Activated CD8-positive, alpha-beta memory T cell treated with anti-CD3 and anti-CD28 coated beads for 4 hours (primary cell): ENCODE results near the gene FHOD3.
"Not testable (repeated sequence)": the region's sequence is repeated elsewhere in the genome, so short reads cannot be mapped to it uniquely, and the experiment has no call there.

Experiments used
- DNase-seq, 2 donors: peaks; one replicate each; pipeline ENCODE4 v3.0.0-alpha.2; 2020; ENCODE audit warnings: low read depth in 2 of 2

The FHOD3 gene

GRCh38 chr18:36745219-36745975 is 447.9 kb downstream of the FHOD3 start:
- DNase-seq = no peak

GRCh38 chr18:36752929-36753865 is 455.7 kb downstream of the FHOD3 start:
- no peak for DNase-seq

GRCh38 chr18:36756242-36756641 is 458.7 kb downstream of the FHOD3 start:
- DNase-seq = no peak

GRCh38 chr18:36757081-36757480 is 459.6 kb downstream of the FHOD3 start:
- no peak for DNase-seq

DNA sequence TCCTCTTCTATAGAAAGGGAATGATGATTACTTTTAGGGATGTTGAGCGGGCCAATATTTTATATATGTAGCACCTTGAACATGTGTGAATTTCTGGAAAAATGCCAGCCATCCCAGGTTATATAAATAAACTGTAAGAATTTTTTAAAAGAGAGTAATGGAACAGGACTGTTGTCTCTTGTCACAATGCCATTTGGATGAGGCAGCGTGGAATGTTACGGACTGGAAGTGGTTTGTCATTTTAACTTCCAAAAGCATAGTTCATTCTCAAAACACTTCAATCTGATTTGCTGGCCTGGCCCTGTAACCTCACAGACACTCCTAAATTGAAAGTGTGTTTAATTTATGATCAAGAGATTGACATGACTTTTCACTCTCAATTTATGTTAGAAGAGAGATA is 460.5 kb downstream of the FHOD3 start:
- no peak for DNase-seq

GRCh38 chr18:36758623-36759022 is 461.1 kb downstream of the FHOD3 start:
- no peak for DNase-seq

DNA sequence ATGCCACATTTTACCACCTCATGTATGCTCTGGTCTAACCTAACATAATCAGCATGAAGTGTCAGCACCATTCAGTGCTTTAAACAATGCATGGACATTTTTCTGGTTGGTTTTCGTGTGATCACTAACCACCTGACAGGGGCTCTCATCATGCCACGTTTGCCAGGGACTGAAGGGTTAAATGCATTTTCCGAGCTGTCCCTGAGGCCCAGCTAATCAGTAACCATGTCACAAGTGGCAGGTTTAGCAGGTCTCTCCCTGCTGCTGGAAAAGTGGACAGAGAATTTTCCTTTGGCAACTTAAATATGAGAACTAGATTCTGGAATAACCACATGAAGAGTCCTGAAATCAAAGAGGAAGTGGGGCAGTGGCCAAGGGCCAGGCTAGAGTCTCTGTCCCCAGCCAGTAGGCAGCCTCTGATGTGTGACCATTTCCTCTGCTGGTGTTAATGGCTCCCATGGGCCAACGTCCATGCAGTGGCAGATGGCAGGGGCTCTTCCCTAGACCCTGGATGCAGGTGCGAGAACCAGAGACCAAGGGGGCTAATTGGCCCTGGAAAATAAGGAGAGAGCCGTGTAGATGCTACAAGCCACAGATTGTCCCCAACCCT is 461.8 kb downstream of the FHOD3 start:
- no peak for DNase-seq

GRCh38 chr18:36760598-36760997 is 463.1 kb downstream of the FHOD3 start:
- no peak for DNase-seq

DNA sequence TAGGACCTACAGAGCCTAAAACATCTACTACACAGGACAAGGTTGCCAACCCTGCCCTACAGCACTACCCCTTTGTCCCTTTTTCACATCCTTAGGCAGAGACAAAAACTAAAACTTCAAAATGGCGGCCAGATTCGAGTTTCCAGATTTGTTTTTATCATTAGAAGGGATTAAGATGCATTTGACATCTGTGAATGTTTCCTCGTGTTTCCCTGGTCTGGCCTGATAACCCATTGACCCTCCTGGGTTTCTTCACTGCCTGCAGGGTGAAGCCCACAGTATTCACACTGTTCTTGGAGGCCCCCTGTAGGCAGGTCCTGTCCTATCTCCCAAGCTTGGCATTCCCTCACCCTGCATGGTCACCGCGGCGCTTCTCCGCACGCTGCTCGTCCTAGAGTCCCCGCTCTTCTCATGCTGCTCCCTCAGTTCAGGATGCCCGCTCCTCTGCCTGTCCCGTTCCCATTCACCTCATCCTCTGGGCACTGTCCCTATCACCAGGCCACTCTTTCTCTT is 463.7 kb downstream of the FHOD3 start:
- DNase-seq = no peak

GRCh38 chr18:36762074-36762473 is 464.6 kb downstream of the FHOD3 start:
- DNase-seq = no peak

DNA sequence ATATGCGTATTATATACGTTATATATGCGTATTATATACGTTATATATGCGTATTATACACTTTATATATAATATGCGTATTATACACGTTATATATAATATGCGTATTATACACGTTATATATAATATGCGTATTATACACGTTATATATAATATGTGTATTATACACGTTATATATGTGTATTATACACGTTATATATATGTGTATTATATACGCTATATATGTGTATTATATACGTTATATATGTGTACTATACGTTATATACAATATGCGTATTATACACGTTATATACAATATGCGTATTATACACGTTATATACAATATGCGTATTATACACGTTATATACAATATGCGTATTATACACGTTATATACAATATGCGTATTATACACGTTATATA is 465.5 kb downstream of the FHOD3 start:
- not testable (repeated sequence) for DNase-seq

DNA sequence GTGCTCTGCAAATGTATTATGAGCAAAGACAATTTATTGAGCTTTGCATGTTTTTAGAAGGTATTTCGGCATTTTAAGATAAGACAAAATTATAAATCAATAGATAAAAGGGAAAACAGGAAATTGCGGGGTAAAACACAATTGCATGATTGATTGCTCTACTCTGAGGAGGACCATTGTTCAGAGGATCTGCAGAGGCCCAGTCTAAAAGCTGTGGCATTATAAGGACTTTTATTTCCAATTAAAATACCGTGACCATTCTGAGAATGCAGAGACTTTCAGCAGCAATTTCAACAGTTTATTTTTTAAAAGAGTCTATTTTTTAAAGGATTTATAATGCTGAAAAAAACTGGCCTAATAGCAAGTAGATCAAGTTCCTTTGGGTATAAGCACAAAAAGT is 469.3 kb downstream of the FHOD3 start:
- DNase-seq = no peak

DNA sequence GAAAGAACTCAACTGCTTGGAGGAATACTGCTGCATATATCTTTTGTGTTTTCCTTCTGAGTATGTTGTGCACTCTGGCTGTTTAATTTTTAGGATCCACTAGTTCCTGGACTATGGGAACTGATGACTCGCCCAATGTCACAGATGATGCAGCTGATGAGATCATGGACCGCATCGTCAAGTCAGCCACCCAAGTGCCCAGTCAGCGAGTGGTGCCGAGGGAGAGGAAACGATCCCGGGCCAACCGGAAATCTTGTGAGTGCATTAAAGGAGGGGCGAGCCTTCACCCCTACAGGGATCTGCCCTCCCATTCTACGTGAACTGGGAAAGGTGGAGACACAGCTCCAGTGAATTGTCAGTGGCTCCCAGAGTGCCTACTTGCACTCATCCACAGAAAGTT is 471.7 kb downstream of the FHOD3 start:
- no peak for DNase-seq

DNA sequence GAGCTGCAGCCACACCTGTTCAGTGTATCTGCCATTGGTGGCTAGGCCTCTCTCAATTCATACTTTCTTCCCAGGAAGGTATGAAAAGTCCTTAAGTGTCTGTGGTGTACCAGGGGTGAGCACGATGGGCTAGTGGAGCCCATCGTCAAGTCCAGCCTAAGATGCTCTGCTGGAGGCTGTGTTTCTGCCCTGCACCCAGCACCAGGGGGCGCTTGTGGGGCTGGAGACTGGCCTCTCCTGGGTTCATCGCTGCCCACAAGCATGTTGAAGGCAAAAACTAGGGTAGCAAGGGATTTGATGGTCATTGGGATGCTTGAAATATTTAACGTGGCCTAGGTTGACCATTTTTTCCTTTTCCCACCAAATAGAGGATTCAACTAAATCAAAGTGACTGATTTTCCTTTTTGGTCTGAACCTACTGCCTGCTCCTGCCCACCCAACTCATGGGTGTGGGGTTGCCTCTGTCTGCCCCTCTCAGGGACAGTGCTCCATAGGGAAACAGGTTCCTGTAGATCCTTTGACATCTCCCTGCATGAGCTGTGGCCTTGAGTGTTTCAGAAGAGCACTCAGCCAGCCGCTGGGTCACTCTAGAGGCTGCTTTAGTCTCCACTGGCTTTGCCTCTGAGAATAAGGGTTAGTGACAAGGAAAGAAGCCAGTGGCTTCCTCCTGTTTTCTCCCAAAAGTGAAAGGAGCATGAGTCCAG is 472.2 kb downstream of the FHOD3 start:
- no peak for DNase-seq

- no peak for DNase-seq
Measured at GRCh38 chr18:36770315-36770946, 472.9 kb downstream of the FHOD3 start.

GRCh38 chr18:36771245-36771644 is 473.7 kb downstream of the FHOD3 start:
- DNase-seq = no peak

- no peak for DNase-seq
Measured at GRCh38 chr18:36772241-36772723, 474.8 kb downstream of the FHOD3 start.

DNA sequence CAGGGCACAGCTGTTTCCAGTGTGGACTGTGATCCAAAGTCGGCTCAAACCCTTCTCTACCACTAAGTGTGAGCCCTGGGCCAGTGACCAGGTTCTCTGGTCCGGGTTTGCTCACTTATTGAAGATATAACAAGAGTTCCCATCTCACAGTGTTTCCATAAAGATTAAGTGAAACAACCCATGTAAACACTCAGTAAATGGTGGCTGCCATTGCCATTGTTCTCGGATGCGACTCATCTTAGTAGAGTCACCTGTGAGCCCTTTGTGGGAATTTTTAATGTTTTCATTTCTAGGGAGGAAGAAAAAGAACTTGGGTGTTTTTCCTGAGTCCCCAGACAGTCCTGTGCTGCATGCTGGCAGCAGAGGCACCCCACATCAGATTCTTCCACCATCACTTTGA is 477.9 kb downstream of the FHOD3 start:
- no peak for DNase-seq

DNA sequence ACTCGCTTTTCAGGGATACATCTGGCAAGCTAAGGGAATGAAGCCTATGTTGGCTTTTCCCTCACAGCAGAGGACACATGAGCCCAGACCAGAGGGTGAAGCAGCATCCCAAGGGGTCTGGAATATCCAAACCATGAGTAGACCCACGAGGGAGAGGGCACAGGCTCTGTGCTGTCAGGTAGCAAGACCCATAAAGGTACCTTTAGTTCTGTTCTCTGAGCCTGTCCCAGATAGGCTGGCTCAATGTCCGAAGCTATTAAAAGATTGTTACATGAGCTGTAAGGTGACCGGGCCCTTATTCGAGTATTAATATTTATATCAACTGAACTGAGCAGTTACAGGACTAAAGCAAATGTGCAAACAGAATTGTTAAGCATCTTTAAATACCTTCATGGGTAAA is 479.1 kb downstream of the FHOD3 start:
- DNase-seq = no peak

DNA sequence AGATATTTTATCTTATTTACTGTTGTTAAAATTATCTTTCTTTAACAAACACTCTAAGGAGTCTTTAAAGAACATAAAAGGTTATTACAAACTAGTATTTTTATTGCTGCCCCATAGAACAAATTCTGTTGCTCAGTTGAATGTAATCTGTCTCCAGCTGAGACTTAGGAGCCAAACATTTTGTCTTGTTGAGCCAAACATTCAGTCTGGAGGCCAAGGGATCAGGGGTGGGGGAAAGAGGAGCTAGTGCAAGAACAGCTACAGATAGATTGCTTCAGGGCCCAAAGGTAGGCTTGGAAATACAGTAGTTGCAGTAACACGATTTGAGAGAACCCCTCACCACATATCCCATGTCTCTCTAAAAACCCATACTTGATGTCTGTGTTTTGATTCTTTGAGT is 480.1 kb downstream of the FHOD3 start:
- no peak for DNase-seq

GRCh38 chr18:36780748-36781147 is 483.2 kb downstream of the FHOD3 start:
- DNase-seq = no peak
